Measurements from ENCODE around the gene NDUFS8.

NDUFS8 gene

DNA sequence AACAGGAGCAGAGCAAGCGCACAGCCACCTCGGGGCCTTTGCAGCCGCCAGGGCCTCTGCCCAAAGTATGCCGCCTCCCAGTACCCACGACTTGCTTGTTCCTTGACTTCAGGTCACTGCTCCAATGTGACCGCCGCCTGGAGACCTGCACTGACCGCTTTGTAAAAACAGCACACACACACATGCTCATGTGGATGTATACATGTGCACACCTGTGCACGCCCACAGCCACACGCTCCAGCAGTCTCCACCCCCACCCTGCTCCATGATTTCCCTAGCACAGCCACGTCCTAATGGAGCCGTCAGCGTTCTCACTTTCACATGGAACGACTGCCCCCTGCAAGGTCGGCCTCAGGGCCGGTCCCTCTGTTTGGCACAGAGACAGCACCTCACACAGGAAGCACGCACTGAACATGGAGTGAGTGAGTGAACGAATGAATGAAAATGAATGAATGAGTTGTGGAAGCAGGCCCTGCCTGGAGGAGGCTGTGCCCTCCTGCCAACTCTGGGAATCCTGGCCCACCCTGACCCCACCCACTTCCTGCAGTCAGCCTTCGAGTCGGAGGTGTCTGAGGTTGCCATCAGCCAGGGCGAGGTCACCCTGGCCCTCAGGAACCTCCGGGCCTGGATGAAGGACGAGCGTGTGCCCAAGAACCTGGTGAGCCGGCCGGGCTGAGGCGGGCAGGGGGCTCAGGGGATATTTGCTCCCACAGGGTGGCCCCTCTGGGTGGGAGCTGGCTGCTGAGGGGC lies 12.3 kb upstream of the NDUFS8 start:
- Histone ChIP-seq H3K9ac (ENCODE audit: low read depth, low read length, poor library complexity, severe bottlenecking) (no peak overlapping the region), H3K4me2 (ENCODE audit: low read depth, low read length, poor library complexity, severe bottlenecking) (no peak overlapping the region), H2AFZ (ENCODE audit: low read length) (no peak overlapping the region), H3K9me3 (ENCODE audit: insufficient read depth, low read depth, low read length) (no peaks in the 10 kb centered on the region), H3K4me1 (ENCODE audit: insufficient read depth, low read length, poor library complexity, severe bottlenecking) (peaks cover 5% of the 10 kb centered on the region), H3K9me2 (replicated peaks; ENCODE audit: low read depth, low read length) (no peaks in the 10 kb centered on the region), H3F3A (ENCODE audit: low read depth) (no peaks in the 10 kb centered on the region), H3K4me3 (ENCODE audit: low read length, poor library complexity, severe bottlenecking) (no peak overlapping the region), H3K79me2 (ENCODE audit: insufficient read depth, low read length) (no peaks in the 10 kb centered on the region), H3K27me3 (ENCODE audit: insufficient read depth, low read length, poor library complexity, severe bottlenecking) (no peaks in the 10 kb centered on the region), H4K20me1 (ENCODE audit: insufficient read depth, low read length, poor library complexity, severe bottlenecking) (no peaks in the 10 kb centered on the region), H3K36me3 (ENCODE audit: insufficient read depth, low read length) (no peaks in the 10 kb centered on the region)
- TF ChIP-seq EZH2phosphoT487 (IDR thresholded peaks at IDR 0.05; ENCODE audit: borderline replicate concordance) (no peak), CTCF (conservative IDR thresholded peaks at IDR 0.05; ENCODE audit: low read length) (no peak)

GRCh38 chr11:68018730-68019190 lies 11.7 kb upstream of the NDUFS8 start:
- no peak overlapping the region for H3K4me3 ChIP-seq (ENCODE audit: low read length, poor library complexity, severe bottlenecking)
- H3K27me3 ChIP-seq (ENCODE audit: insufficient read depth, low read length, poor library complexity, severe bottlenecking) = no peaks in the 10 kb centered on the region
- TF ChIP-seq EZH2phosphoT487 (IDR thresholded peaks at IDR 0.05; ENCODE audit: borderline replicate concordance) = no peak
- no peak for TF ChIP-seq CTCF (conservative IDR thresholded peaks at IDR 0.05; ENCODE audit: low read length)
- no peak overlapping the region for H3K4me2 ChIP-seq (ENCODE audit: low read depth, low read length, poor library complexity, severe bottlenecking)
- H3K36me3 ChIP-seq (ENCODE audit: insufficient read depth, low read length) = no peaks in the 10 kb centered on the region
- no peaks in the 10 kb centered on the region for H3K79me2 ChIP-seq (ENCODE audit: insufficient read depth, low read length)
- H2AFZ ChIP-seq (ENCODE audit: low read length) = no peak overlapping the region
- no peaks in the 10 kb centered on the region for H4K20me1 ChIP-seq (ENCODE audit: insufficient read depth, low read length, poor library complexity, severe bottlenecking)
- H3K9me3 ChIP-seq (ENCODE audit: insufficient read depth, low read depth, low read length) = no peaks in the 10 kb centered on the region
- no peak overlapping the region for H3K9ac ChIP-seq (ENCODE audit: low read depth, low read length, poor library complexity, severe bottlenecking)
- peaks cover 5% of the 10 kb centered on the region for H3K4me1 ChIP-seq (ENCODE audit: insufficient read depth, low read length, poor library complexity, severe bottlenecking)
- H3K9me2 ChIP-seq (replicated peaks; ENCODE audit: low read depth, low read length) = no peaks in the 10 kb centered on the region
- H3F3A ChIP-seq (ENCODE audit: low read depth) = no peaks in the 10 kb centered on the region

DNA sequence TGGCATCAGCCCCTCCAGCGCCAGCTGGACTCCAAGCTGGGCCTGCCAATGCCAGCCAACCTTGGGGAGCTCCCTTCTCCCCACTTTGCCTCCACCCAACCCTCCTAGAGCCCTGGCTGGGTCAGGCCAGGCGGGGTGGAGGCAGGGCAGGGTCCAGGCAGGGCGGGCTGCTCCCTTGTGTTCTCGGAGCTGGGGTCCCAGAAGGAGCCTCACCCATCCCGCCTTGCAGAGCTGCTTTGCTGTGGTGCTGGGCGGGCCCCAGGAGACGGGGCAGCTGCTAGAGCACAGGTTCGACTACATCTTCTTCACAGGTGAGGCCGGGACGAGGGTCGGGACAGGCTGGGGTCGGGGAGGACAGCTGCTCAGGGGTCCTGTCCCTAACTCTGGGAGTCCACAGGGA lies 11.0 kb upstream of the NDUFS8 start:
- H3K9me3 ChIP-seq (ENCODE audit: insufficient read depth, low read depth, low read length) = no peaks in the 10 kb centered on the region
- peaks cover 3% of the 10 kb centered on the region; the same call in 1 of the 2 replicates for H3F3A ChIP-seq (ENCODE audit: low read depth)
- H3K4me1 ChIP-seq (ENCODE audit: insufficient read depth, low read length, poor library complexity, severe bottlenecking) = peaks cover 2% of the 10 kb centered on the region
- H3K4me3 ChIP-seq (ENCODE audit: low read length, poor library complexity, severe bottlenecking) = no peak overlapping the region
- no peaks in the 10 kb centered on the region for H3K79me2 ChIP-seq (ENCODE audit: insufficient read depth, low read length)
- no peaks in the 10 kb centered on the region for H3K27me3 ChIP-seq (ENCODE audit: insufficient read depth, low read length, poor library complexity, severe bottlenecking)
- H4K20me1 ChIP-seq (ENCODE audit: insufficient read depth, low read length, poor library complexity, severe bottlenecking) = no peaks in the 10 kb centered on the region
- no peaks in the 10 kb centered on the region for H3K36me3 ChIP-seq (ENCODE audit: insufficient read depth, low read length)
- H2AFZ ChIP-seq (ENCODE audit: low read length) = no peak overlapping the region
- H3K9ac ChIP-seq (ENCODE audit: low read depth, low read length, poor library complexity, severe bottlenecking) = no peak overlapping the region
- H3K9me2 ChIP-seq (replicated peaks; ENCODE audit: low read depth, low read length) = no peaks in the 10 kb centered on the region
- H3K4me2 ChIP-seq (ENCODE audit: low read depth, low read length, poor library complexity, severe bottlenecking) = no peak overlapping the region
- TF ChIP-seq EZH2phosphoT487 (IDR thresholded peaks at IDR 0.05; ENCODE audit: borderline replicate concordance) (no peak), CTCF (conservative IDR thresholded peaks at IDR 0.05; ENCODE audit: low read length) (no peak)
